Right lobe of liver (tissue), 4 donors: ENCODE measurements around the gene LMNTD2.

ENCODE experiments used
- CTCF ChIP-seq, 4 donors: fragments of 200-600 bp in 3 of 4; fragments of 450-650 bp in 1 of 4; IDR thresholded peaks; one replicate each; pipeline versions ENCODE4 v1.5.1 to v1.8.0; 2016 to 2022; ENCODE audit warnings: antibody characterized with exemption in 4 of 4, mild to moderate bottlenecking in 2 of 4
- POLR2A ChIP-seq: fragments of 450-650 bp; IDR thresholded peaks from one replicate; pipeline ENCODE4 v1.6.1; 2017; ENCODE audit warnings: antibody characterized with exemption, mild to moderate bottlenecking
- donor health status: DM: no; HTN: no; CAD: no.
- donor health status: DM: no; HTN: no; CAD: no.
- donor health status: DM: no; HTN: yes; CAD: no.

GRCh38 chr11:561148-562003 lies 838 bp upstream of the LMNTD2 start:
- TF ChIP-seq CTCF (IDR thresholded peaks at IDR 0.05) (no peak), POLR2A (peak; percentile 81)
